Smooth muscle cell (in vitro differentiated cells): ENCODE measurements around the gene TTC39C. TPM values are rescaled to one million over a fixed set of nuclear protein-coding genes. Genes with fewer than 3 reads are reported as not detected.

ENCODE experiments used
- DNase-seq: peaks from one replicate; lab custom pipeline; 2025; ENCODE audit not compliant: unreplicated experiment; lab: John Stamatoyannopoulos, UW
- H2AFZ ChIP-seq: fragments of 200-600 bp; sonication (generic); 2 replicates; pipeline ENCODE4 v1.6.0; 2016; ENCODE audit warnings: antibody characterized with exemption, low read depth, mild to moderate bottlenecking
- H3F3A ChIP-seq: fragments of 200-600 bp; sonication (generic); 2 replicates; pipeline ENCODE4 v1.6.0; 2017; ENCODE audit warnings: antibody characterized with exemption, low read depth
- H3K27ac ChIP-seq: fragments of 200-600 bp; sonication (generic); 2 replicates; pipeline ENCODE4 v1.5.1; 2016; ENCODE audit warnings: low read depth, mild to moderate bottlenecking
- H3K27me3 ChIP-seq: fragments of 200-600 bp; sonication (generic); 2 replicates; pipeline ENCODE4 v1.6.1; 2016; ENCODE audit warnings: low read depth, mild to moderate bottlenecking
- H3K36me3 ChIP-seq: fragments of 200-600 bp; sonication (generic); 2 replicates; pipeline ENCODE4 v1.5.1; 2016; ENCODE audit warnings: low read depth
- H3K4me1 ChIP-seq: fragments of 200-600 bp; sonication (generic); 2 replicates; pipeline ENCODE4 v1.5.1; 2016; ENCODE audit warnings: low read depth
- H3K4me2 ChIP-seq: fragments of 200-600 bp; sonication (generic); 2 replicates; pipeline ENCODE4 v1.6.0; 2016; ENCODE audit warnings: mild to moderate bottlenecking
- H3K4me3 ChIP-seq: fragments of 200-600 bp; sonication (generic); 2 replicates; pipeline ENCODE4 v1.5.1; 2016; ENCODE audit warnings: mild to moderate bottlenecking
- H3K79me2 ChIP-seq: fragments of 200-600 bp; sonication (generic); 2 replicates; pipeline ENCODE4 v1.6.0; 2016; ENCODE audit warnings: low read depth, mild to moderate bottlenecking
- H3K9ac ChIP-seq: fragments of 200-600 bp; sonication (generic); 2 replicates; pipeline ENCODE4 v1.6.0; 2016; ENCODE audit warnings: low read depth
- H3K9me3 ChIP-seq: fragments of 200-600 bp; sonication (generic); replicated peaks from 2 replicates; pipeline ENCODE4 v1.5.1; 2016; ENCODE audit warnings: low read depth
- H4K20me1 ChIP-seq: fragments of 200-600 bp; sonication (generic); 2 replicates; pipeline ENCODE4 v1.6.0; 2016; ENCODE audit warnings: low read depth
- CTCF ChIP-seq: fragments of 200-600 bp; sonication (generic); IDR thresholded peaks from 2 replicates; pipeline ENCODE4 v1.5.1; 2017; ENCODE audit warnings: borderline replicate concordance, mild to moderate bottlenecking, antibody characterized with exemption; ENCODE audit not compliant: insufficient read depth, poor library complexity, severe bottlenecking
- WGBS: methylation state at CpG from one replicate; pipeline ENCODE4 v1.1.7; 2016; ENCODE audit warnings: low lambda C conversion rate; 5-methylcytosine and 5-hydroxymethylcytosine counted together
- polyA plus RNA-seq: library from polyadenylated mRNA; unstranded; fragments of >200 nt; fragmentation: Nextera tagmentation; extraction: Ambion mirVana; gene quantifications from 2 replicates; pipeline ENCODE4 v1.2.1, GENCODE V29; 2016
- total RNA-seq: library from RNA; depleted of rRNA; stranded (reverse); fragments of >200 nt; gene quantifications from 2 replicates; pipeline ENCODE4 v1.2.3, GENCODE V29; 2014

Gene TTC39C
- total and polyA plus RNA-seq, 2 experiments from 2014 or later = 3.1 to 10.4 TPM

GRCh38 chr18:24103320-24104021, 88.9 kb downstream of the TTC39C start:
- Histone ChIP-seq H3K27me3 (no peaks in the 10 kb centered on the region), H3K27ac (no peak overlapping the region), H3K9ac (no peak overlapping the region), H3K9me3 (no peaks in the 10 kb centered on the region), H3K4me2 (no peak overlapping the region), H3K79me2 (no peaks in the 10 kb centered on the region), H3F3A (no peaks in the 10 kb centered on the region), H3K36me3 (no peaks in the 10 kb centered on the region), H2AFZ (no peak overlapping the region), H3K4me3 (no peak overlapping the region), H3K4me1 (no peaks in the 10 kb centered on the region), H4K20me1 (no peaks in the 10 kb centered on the region)
- TF ChIP-seq CTCF = no peak
- 74% methylated on average over 6 of the region's 6 CpGs for WGBS
- DNase-seq = no peak

- H4K20me1 ChIP-seq = no peaks in the 10 kb centered on the region
- no peak overlapping the region for H3K4me3 ChIP-seq
- H3K79me2 ChIP-seq = no peaks in the 10 kb centered on the region
- H3K9ac ChIP-seq = no peak overlapping the region
- DNase-seq = no peak
- H3K27me3 ChIP-seq = no peaks in the 10 kb centered on the region
- H3K9me3 ChIP-seq = no peaks in the 10 kb centered on the region
- H3K27ac ChIP-seq = no peak overlapping the region
- 74% methylated on average over 4 of the region's 4 CpGs for WGBS
- no peaks in the 10 kb centered on the region for H3K36me3 ChIP-seq
- no peak overlapping the region for H2AFZ ChIP-seq
- no peaks in the 10 kb centered on the region for H3K4me1 ChIP-seq
- no peaks in the 10 kb centered on the region for H3F3A ChIP-seq
- no peak for TF ChIP-seq CTCF
- H3K4me2 ChIP-seq = no peak overlapping the region
Observed at GRCh38 chr18:24104486-24104885, 89.9 kb downstream of the TTC39C start.

GRCh38 chr18:24108641-24109040, 94.1 kb downstream of the TTC39C start:
- Histone ChIP-seq H3K4me2 (no peak overlapping the region), H3K9me3 (no peaks in the 10 kb centered on the region), H2AFZ (no peak overlapping the region), H3K36me3 (no peaks in the 10 kb centered on the region), H3K9ac (no peak overlapping the region), H3K4me1 (no peaks in the 10 kb centered on the region), H3K27me3 (no peaks in the 10 kb centered on the region), H3K79me2 (no peaks in the 10 kb centered on the region), H3F3A (no peaks in the 10 kb centered on the region), H4K20me1 (no peaks in the 10 kb centered on the region), H3K4me3 (no peak overlapping the region), H3K27ac (no peak overlapping the region)
- TF ChIP-seq CTCF = no peak
- 82% methylated on average over 1 of the region's 1 CpG for WGBS
- DNase-seq = no peak

GRCh38 chr18:24111936-24112335, 97.4 kb downstream of the TTC39C start:
- no peak overlapping the region for H3K4me3 ChIP-seq
- H3K4me1 ChIP-seq = no peaks in the 10 kb centered on the region
- 88% methylated on average over 2 of the region's 2 CpGs for WGBS
- no peaks in the 10 kb centered on the region for H3F3A ChIP-seq
- H3K4me2 ChIP-seq = no peak overlapping the region
- no peaks in the 10 kb centered on the region for H4K20me1 ChIP-seq
- no peaks in the 10 kb centered on the region for H3K36me3 ChIP-seq
- TF ChIP-seq CTCF = no peak
- no peak overlapping the region for H3K27ac ChIP-seq
- H3K9ac ChIP-seq = no peak overlapping the region
- no peak for DNase-seq
- no peak overlapping the region for H2AFZ ChIP-seq
- H3K9me3 ChIP-seq = no peaks in the 10 kb centered on the region
- H3K79me2 ChIP-seq = no peaks in the 10 kb centered on the region
- no peaks in the 10 kb centered on the region for H3K27me3 ChIP-seq
